ENCODE data around the gene HS1BP3.

The HS1BP3 gene

DNA sequence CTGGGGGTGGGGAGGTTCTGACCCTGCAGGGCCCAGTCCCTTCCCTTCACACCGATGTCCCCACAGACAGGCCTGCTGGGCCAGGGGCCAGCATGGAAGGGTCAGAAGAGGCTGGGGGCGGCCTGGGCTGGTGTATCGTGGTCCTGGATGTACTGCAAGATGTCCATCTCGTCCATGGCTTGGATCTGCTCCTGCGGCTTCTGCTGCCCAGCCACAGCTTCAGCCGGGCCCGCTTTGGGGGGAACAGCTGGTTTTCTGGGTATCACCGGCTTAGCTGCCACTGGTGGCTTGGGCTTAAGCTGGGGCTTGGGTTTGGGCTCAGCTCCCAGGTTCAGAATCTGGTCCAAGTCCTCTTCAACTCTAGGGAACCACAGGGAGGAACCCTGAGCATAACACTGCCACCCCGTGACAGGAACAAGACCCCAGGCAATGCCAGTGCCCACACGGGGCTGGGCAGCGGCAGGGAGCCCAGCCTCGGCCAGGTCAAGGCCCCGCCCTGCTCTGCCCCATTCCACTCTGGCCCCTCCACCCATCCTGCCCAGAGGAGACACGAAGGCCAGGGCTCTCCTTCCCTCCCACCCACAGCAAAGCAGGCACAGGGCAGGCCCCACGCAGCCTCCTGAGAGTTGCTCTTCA, 31.9 kb downstream of the HS1BP3 start:
- no peak for DNase-seq (ENCODE audit: low read depth in 1 of 2, low spot score in 1 of 2)

- DNase-seq (ENCODE audit: low read depth in 1 of 2, low spot score in 1 of 2), result no peak
Observed at GRCh38 chr2:20618468-20618885, 32.4 kb downstream of the HS1BP3 start.

GRCh38 chr2:20617892-20618467, 32.9 kb downstream of the HS1BP3 start:
- DNase-seq (ENCODE audit: low read depth in 1 of 2, low spot score in 1 of 2), result no peak

DNA sequence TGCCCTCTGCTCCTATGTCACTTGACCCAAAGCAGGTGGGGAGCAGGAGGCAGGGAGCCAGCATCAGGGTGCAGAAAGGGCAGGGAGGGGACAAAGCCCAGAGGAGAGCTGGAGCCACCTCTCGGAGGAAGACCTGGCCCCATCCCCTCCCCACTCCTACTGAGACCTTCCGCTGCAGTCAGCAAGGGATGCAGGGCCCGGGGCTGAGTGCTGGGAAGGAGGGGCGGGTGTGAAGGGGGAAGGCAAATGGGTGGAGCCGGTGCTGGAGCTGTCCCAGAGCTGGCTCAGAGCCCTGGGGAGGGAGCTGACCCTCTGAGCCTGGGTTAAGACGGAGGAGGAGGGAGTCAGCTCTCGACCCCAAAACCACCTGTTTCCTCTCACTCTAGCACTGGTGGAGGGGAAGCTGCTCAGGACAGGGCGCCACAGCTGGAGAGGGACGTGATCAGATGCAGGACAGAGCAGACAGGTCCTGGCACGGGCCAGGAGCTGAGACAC, 33.8 kb downstream of the HS1BP3 start:
- no peak for DNase-seq (ENCODE audit: low read depth in 1 of 2, low spot score in 1 of 2)

DNA sequence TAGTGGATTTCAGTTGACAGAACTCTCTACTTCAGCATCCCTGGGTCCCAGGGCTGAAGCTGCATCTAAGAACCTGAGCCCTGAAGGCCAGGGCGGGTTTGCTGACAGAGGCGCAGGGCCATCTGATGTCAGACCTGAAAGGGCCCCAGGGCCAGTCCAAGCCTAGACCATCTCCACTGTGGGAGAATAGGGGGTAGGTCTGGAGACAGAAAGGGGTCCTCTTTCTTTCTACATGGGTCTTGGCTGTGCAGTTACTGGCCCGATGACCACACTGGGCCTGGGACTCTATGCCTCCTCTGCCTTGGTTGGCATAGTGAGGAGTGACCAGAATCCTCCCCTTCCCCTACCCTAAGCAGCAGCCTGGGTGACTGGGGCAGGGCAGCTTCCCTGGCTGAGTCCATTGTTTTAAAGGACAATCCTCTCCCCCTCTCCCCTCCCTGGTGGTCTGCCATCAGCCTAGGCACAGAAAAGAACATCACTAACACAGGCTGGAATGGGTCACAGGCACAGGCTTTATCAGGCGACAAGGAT, 34.5 kb downstream of the HS1BP3 start:
- DNase-seq (ENCODE audit: low read depth in 1 of 2, low spot score in 1 of 2), result no peak

- no peak for DNase-seq (ENCODE audit: low read depth in 1 of 2, low spot score in 1 of 2)
Observed at GRCh38 chr2:20615466-20616241, 35.2 kb downstream of the HS1BP3 start.

GRCh38 chr2:20615068-20615465, 35.8 kb downstream of the HS1BP3 start:
- no peak for DNase-seq (ENCODE audit: low read depth in 1 of 2, low spot score in 1 of 2)

GRCh38 chr2:20614201-20615067, 36.5 kb downstream of the HS1BP3 start:
- no peak for DNase-seq (ENCODE audit: low read depth in 1 of 2, low spot score in 1 of 2)

GRCh38 chr2:20612925-20613916, 37.7 kb downstream of the HS1BP3 start:
- no peak for DNase-seq (ENCODE audit: low read depth in 1 of 2, low spot score in 1 of 2)

DNA sequence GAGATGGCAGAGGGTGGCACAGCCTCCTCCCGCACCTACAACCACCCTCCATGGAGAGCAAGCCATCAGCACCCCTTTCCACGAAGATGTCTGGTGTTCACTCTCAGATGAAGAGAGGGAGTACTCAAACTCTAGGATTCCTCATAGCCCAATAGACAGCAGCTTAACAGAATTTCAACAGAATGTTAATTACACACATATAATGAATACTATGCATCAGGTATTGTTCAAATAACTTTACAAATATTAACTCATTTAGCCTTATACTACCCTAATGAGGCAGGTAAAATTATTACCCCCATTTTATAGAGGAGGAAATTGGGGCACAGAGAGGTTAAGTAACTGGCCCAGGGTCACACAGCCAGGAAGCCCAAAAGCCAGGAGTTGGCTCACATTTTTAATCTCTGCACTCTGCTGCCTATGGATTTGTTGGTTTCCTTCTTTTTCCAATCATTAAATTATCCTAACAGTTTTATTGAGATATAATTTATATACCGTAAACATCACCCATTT, 39.0 kb downstream of the HS1BP3 start:
- DNase-seq (ENCODE audit: low read depth in 1 of 2, low spot score in 1 of 2), result no peak

DNA sequence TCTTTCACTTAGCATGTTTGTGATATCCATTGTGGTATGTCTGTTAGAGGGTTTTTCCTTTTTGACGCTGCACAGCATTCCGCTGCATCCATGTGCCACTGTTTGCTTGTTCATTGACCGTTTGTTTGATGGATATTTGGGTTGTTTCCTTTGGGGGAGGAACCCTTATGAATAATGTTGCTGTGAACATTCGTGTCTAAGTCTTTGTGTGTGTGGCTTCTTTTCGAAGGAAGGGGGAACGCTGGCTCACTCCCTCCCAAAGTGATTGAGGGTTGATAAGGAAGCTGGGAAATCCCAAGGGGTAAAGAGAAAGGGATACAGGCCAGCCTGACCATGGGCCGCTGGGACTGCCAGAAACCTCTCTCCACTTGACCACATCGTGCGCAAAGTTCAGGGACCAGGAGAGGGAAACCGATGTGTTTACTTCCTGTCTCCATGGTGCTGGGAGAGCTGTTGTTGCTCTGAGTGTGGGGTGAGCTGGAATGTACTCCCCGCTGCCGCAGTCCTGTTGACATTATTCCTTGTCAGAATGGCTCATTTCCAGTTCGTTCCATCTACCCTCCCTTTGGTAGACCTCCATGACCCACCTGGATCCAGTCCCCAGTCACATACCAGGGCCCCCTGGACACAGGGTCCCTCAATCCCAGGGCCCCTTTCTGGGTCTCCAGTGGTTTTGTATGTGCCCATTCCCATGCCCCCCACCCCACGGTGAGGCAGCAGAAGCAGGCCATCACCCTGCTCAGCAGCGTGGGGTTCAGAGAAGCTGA, 39.6 kb downstream of the HS1BP3 start:
- DNase-seq (ENCODE audit: low read depth in 1 of 2, low spot score in 1 of 2), result no peak

GRCh38 chr2:20609995-20610357, 40.9 kb downstream of the HS1BP3 start:
- DNase-seq (ENCODE audit: low read depth in 1 of 2, low spot score in 1 of 2), result no peak

DNA sequence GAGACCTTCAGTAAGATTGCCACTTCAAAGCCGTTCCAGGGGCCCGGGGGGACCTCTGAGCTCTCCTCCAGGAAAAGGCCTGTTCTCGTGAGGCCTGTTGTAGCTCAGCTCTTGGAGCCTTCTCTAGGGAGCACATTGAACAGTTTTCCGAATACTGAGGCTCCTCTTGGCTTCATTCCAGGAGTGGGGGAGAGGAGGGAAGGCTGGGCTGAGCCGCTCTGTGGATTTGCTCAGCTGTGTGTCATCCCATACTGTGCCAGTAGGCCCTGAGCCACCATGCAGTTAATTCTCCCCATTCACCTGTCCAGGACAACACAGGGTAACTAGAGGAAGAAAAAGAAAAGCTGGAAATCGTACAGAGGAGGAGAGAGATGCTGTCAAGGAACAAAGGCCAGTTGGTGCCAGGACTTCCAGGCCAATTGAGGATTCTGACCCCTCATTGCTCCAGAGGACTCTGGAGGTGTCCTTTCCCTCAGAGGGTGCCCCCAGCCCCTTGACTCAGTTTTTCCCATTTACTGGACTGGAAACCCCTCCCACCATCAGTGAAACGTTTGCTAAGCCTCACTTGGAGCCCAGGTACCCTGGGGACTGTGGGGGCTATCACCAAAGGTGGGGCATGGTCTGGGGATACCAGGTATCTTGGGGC, 41.4 kb downstream of the HS1BP3 start:
- DNase-seq (ENCODE audit: low read depth in 1 of 2, low spot score in 1 of 2), result no peak

DNA sequence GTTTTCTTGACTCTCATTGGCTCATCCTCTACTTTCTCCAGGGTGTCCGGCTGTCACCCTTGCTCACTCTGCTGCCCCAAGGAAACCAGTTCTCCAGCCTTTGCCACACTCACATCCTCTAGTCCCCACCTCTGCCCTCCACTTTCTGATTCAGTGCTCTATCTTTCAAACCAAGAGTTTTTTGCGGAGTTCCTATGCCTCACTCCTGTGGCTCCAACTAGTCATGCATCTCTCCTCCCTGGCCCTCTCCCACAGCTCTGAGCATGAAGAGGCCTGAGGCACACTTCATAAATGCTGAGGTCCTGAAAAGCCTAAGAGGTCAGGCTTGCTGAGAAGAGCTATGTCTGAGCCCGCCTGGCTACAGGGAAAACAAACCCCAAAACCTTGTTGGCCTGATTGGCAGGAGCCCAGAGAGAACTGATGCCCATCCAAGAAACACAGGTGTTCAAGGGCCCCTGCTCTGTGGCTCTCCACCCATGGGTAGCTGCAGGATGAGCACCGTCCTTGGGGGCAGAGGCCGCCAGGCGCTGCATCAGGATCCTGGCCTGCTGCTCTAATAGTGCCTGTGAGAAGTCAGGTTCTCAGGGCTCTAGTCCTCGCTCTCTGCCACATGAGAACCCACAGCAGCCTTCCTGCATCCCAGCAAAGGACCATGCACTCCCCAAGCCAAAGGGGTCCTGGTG, 42.1 kb downstream of the HS1BP3 start:
- DNase-seq (ENCODE audit: low read depth in 1 of 2, low spot score in 1 of 2), result no peak

DNA sequence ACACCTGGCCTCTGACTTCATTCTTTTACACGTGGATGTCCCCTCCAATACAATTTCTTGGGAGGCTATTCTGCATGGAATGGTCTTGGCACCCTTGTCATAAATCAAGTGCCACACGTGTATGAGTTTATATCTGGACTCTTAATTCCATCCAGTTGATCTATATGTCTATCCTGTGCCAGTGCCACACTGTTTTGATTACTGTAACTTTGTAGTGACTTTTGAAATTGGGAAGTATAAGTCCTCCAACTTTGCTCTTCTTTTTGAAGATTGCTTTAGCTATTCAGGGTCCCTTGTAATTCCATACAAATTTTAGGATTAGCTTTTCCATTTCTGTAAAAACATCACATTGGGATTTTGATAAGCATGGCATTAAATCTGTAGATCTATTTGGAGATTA, 43.5 kb downstream of the HS1BP3 start:
- DNase-seq (ENCODE audit: low read depth in 1 of 2, low spot score in 1 of 2), result no peak

DNA sequence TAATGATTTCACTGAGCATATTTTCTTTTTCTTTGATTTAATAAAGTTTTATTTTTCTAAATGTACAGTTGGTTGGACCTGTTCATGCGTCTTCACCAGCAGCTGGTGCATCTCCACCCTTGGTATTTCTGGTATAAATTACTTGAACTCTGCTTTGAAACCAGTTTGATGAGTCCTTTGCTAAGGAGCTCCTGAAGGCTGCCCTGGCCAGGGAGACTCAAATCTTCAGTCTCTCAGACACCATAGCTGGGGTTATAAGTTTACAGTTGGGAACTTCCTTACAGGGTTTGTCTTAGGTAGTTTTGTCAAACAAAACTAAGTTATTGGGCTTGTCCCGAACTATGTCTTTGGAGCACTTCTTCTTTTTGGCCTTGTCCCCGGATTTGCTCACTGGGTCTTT, 44.7 kb downstream of the HS1BP3 start:
- DNase-seq (ENCODE audit: low read depth in 1 of 2, low spot score in 1 of 2), result no peak

DNA sequence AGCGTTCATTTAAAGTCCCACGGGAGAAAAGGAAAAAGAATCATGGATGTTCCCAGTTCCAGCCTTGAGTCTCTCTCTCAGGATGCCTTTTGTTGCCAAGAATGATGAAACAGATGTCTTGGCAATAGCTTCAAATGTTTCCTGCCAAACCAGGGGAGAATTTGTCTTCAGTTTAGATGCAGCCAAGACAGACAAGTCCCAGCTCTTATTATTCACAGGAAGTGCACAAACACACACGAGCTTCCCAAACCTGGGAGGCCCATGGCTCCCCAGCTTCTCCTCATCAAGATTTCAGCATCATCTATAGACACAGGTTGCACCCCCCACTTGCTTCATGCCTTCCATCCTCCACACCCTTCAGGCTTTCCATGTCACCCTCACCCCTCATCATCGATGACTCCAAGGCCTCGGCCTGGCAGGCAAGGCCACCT, 45.9 kb downstream of the HS1BP3 start:
- DNase-seq (ENCODE audit: low read depth in 1 of 2, low spot score in 1 of 2), result no peak

- no peak for DNase-seq (ENCODE audit: low read depth in 1 of 2, low spot score in 1 of 2)
Observed at GRCh38 chr2:20604401-20604911, 46.4 kb downstream of the HS1BP3 start.

Data from stimulated activated CD4-positive, alpha-beta T cell treated with anti-CD3 and anti-CD28 coated beads, Interleukin-15, amount 100 ng/mL, for 1 hour (primary cell).